ENCODE data around the gene SLC25A1. TPM values are rescaled to one million over a fixed set of nuclear protein-coding genes. Genes with fewer than 3 reads are reported as not detected.

SLC25A1 gene
- total RNA-seq, 1 donor from 2014 or later, result 54.1 TPM

DNA sequence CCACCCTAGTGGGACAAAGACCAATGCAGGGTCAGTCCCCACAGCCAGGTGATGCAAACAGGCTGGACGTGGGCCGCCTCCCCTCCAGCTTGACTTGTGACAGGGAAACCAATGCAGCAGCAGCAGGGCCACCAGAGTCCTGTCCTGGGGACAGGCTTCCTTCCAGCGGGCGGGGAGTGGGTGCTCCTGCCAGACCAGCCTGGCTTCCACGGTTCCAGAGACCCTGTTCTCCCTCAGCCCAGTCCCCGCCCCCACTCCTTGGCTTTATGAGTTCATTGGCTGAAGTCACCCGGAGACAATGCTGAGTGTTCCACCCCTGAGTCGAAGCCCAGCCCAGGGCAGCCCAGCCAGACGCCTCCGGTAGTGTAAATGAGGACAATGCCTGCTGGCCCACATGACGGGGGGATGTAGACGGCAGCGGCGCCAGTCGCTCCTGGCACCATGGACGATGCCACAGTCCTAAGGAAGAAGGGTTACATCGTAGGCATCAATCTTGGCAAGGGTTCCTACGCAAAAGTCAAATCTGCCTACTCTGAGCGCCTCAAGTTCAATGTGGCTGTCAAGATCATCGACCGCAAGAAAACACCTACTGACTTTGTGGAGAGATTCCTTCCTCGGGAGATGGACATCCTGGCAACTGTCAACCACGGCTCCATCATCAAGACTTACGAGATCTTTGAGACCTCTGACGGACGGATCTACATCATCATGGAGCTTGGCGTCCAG, 47.4 kb downstream of the SLC25A1 start, which contains the start of gene TSSK2:
TSSK2 (plus strand) TSS at position 350 of the 726 bp plus-strand sequence; CDS start at position 442, 92 bp downstream.
- DNase-seq (ENCODE audit: low spot score) (no peak), ATAC-seq (no peak)
- intact Hi-C loops (cut with DNase I), result no loop called here

DNA sequence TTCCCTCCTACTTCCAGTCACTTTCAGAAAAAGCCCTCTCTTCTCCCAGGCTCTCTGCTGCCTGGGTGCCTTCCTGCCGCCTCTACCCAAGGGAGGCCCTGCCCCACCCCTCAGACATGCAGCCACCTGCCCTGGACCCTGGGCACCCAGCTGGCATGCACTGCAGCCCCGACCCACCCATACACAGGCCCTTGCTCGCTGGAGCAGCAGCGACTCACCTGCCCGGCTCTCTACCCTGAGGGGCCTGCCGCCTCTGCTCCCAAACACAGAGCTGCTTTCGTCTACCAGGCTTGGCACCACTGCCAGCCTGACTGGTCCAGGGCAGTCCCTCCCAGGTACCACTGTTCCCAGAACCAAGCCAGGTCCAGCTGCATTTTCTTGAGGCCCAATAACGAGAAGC, 48.7 kb downstream of the SLC25A1 start:
- no peak for DNase-seq (ENCODE audit: low spot score)
- ATAC-seq, result no peak
- intact Hi-C loops (cut with DNase I), result no loop called here

DNA sequence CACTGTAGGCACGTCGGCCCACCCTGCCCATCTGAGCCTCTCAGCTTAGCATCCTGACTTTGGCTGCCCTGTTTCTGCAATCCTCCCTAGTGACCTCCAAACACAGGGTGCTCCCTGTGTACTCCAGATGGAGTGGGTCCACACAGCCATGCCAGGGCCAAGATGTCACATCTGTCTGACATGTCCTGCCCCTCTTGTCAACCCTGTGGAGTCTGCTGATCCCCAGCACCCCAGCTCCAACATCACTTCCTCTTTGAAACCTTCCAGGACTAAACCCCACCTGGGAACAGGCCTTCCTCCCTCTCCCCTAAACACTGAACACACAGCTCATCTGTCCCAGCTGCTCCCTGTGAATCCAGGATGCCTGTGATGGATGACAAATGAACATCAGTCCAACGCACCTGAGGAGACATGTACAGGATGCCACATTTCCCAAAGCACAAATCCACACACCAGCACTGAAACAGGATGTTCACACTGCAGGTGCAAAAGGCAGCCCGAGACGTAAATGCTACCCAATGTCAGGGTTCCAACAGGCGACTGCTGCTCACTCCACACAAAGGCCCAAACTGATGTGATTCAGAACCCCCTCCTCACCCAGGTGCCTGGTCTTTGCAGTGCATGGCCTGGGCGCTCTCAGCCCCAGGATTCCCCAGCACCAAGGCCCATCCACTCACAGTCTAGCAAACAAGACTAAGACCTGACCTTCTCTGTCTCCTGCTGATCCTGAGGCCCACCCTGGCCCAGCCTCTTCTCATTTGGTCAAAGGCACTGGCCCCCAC, 49.4 kb downstream of the SLC25A1 start:
- no peak for DNase-seq (ENCODE audit: low spot score)
- ATAC-seq, result no peak
- intact Hi-C loops (cut with DNase I), result no loop called here

DNA sequence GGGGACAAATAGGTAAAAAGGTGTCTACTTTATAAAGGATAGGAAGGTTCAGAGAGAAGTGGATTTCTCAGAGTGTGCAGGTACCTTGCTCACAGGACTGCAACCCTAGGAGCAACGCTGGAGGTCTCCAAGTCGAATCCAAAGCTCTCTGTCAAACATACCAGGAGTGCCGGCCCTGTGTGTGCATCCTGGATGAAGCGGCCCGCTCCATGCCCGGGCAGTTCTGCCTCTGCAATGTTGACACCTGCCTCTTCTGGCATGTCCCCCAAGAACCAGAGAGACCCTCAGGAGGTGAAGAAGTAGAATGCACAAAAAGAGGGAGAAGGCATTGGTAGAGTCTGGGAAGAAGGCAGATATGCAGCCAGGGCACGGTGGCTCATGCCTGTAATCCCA, 50.5 kb downstream of the SLC25A1 start:
- intact Hi-C loops (cut with DNase I), result no loop called here
- DNase-seq (ENCODE audit: low spot score) (no peak), ATAC-seq (no peak)

GRCh38 chr22:19127329-19128008, 51.1 kb downstream of the SLC25A1 start:
- intact Hi-C loops (cut with DNase I), result no loop called here
- DNase-seq (ENCODE audit: low spot score), result no peak
- no peak for ATAC-seq

GRCh38 chr22:19126309-19127273, 51.9 kb downstream of the SLC25A1 start:
- intact Hi-C loops (cut with DNase I), result no loop called here
- no peak for ATAC-seq
- DNase-seq (ENCODE audit: low spot score), result no peak

Other genes starting within 250 kb of the SLC25A1 start
- gene PRODH, start 242.4 kb downstream of the SLC25A1 start, total RNA-seq, result 23.5 TPM
- 37.2 TPM for gene DGCR2, start 56.3 kb downstream of the SLC25A1 start, total RNA-seq
- gene TSSK2, start 47.4 kb downstream of the SLC25A1 start, total RNA-seq, result not detected
- gene ESS2, start 34.1 kb downstream of the SLC25A1 start, total RNA-seq, result 14.8 TPM
- gene GSC2, start 28.4 kb downstream of the SLC25A1 start, total RNA-seq, result not detected
- 14.2 TPM for gene CLTCL1, start 113.0 kb upstream of the SLC25A1 start, total RNA-seq

Measured in sciatic nerve (tissue), 2 donors.